Measurements from ENCODE around the gene TAOK3. TPM values are rescaled to one million over a fixed set of nuclear protein-coding genes. Genes with fewer than 3 reads are reported as not detected.

The TAOK3 gene
- total and polyA plus RNA-seq, 9 of the 15 experiments (the other 6 are each of a cell fraction or from before 2014, with no cell fraction given): 24.3 to 83.5 (median 47.1) TPM

GRCh38 chr12:118107011-118107410, 265.7 kb downstream of the TAOK3 start:
- Histone ChIP-seq H3K36me3 (ENCODE audit: control insufficient read depth, insufficient read depth, low read length) (no peaks in the 10 kb centered on the region), H3K27me3 (ENCODE audit: control insufficient read depth in 2 of 2, insufficient read depth in 2 of 2, low read length in 2 of 2) (peaks cover 11 to 25% of the 10 kb centered on the region in 2 experiments; a peak in 4 of 5 replicates), H3K9me1 (ENCODE audit: control insufficient read depth, insufficient read depth, low read length) (no peaks in the 10 kb centered on the region), H2AFZ (ENCODE audit: low read depth, low read length) (no peak overlapping the region), H3K4me2 (ENCODE audit: insufficient read depth, low read length) (no peak overlapping the region), H3K9me3 (replicated peaks; ENCODE audit: control insufficient read depth, insufficient read depth, low read depth, low read length) (no peaks in the 10 kb centered on the region), H3K4me3 (no peak overlapping the region), H3K27ac (ENCODE audit: extremely low read depth, low read depth, low read length) (no peak overlapping the region), H3K79me2 (ENCODE audit: control insufficient read depth, insufficient read depth, low read length) (no peaks in the 10 kb centered on the region), H4K20me1 (replicated peaks; ENCODE audit: control insufficient read depth, insufficient read depth, low read length) (no peaks in the 10 kb centered on the region), H3K4me1 (replicated peaks in 1 of 2; ENCODE audit: control insufficient read depth in 2 of 2, insufficient read depth in 2 of 2, low read length in 2 of 2) (peaks cover 0 to 15% of the 10 kb centered on the region in 2 experiments; a peak in 3 of 5 replicates), H3K9ac (ENCODE audit: insufficient read depth in 1 of 2, low read depth in 2 of 2, low read length in 2 of 2) (no peak overlapping the region)
- 47% methylated on average over 3 of the region's 4 CpGs for WGBS (ENCODE audit: insufficient coverage, low coverage, missing lambda C conversion rate)
- intact Hi-C loops (cut with micrococcal nuclease) (no loop called here), in situ Hi-C loops (cut with MboI) (no loop called here)
- POLR2A ChIA-PET: no interaction called here
- CTCF ChIA-PET (ENCODE audit: low intra/inter-chr PET ratio): no interaction called here
- no peak for TF ChIP-seq CBX2 (IDR thresholded peaks at IDR 0.05; ENCODE audit: insufficient read depth, low read length, poor library complexity, severe bottlenecking)
- TF ChIP-seq KAT2B (IDR thresholded peaks at IDR 0.05; ENCODE audit: low read depth, low read length): no peak
- no peak for TF ChIP-seq FOS (IDR thresholded peaks at IDR 0.05; ENCODE audit: extremely low read depth, insufficient read length)
- no peak for TF ChIP-seq NCOR1 (IDR thresholded peaks at IDR 0.05)
- TF ChIP-seq ZFP30 (CRISPR knock-in tag; IDR thresholded peaks at IDR 0.05; ENCODE audit: borderline replicate concordance): no peak
- no peak for TF ChIP-seq SMARCE1 (IDR thresholded peaks at IDR 0.05)
- TF ChIP-seq ZNF274 (IDR thresholded peaks at IDR 0.05; ENCODE audit: borderline replicate concordance, low read depth, low read length): no peak
- no peak for TF ChIP-seq HMG20B (CRISPR knock-in tag; IDR thresholded peaks at IDR 0.05)
- no peak for TF ChIP-seq ETS1 (conservative IDR thresholded peaks at IDR 0.05; ENCODE audit: control insufficient read depth, low read depth, low read length)
- TF ChIP-seq OTX1 (CRISPR knock-in tag; IDR thresholded peaks at IDR 0.05): no peak
- TF ChIP-seq ZNF133 (CRISPR knock-in tag; IDR thresholded peaks at IDR 0.05): no peak
- no peak for TF ChIP-seq CTBP1 (IDR thresholded peaks at IDR 0.05; ENCODE audit: borderline replicate concordance)
- TF ChIP-seq NFRKB (IDR thresholded peaks at IDR 0.05; ENCODE audit: low read depth): no peak
- TF ChIP-seq HMG20A (CRISPR knock-in tag; conservative IDR thresholded peaks at IDR 0.05): no peak
- TF ChIP-seq NR0B1 (IDR thresholded peaks at IDR 0.05; ENCODE audit: partially characterized antibody): no peak
- no peak for TF ChIP-seq PHB (CRISPR knock-in tag; IDR thresholded peaks at IDR 0.05)
- TF ChIP-seq BDP1 (IDR thresholded peaks at IDR 0.05; ENCODE audit: insufficient read depth, insufficient read length): no peak
- no peak for TF ChIP-seq KLF10 (CRISPR knock-in tag; IDR thresholded peaks at IDR 0.05)
- BruUV-seq (replicated peaks): no TSS peak
- DNase-seq (ENCODE audit: extremely low read depth in 1 of 4, low spot score in 3 of 4): no peak
- no peak for ATAC-seq
- FAIRE-seq: no peak

All from K562 (cell line).